HG03175 (cell line): ENCODE data around the gene FDX2.
"Not testable (repeated sequence)": the region's sequence is repeated elsewhere in the genome, so short reads cannot be mapped to it uniquely, and the experiment has no call there.

Source experiments
- ATAC-seq: cut with Tn5 transposase; IDR thresholded peaks from one replicate; pipeline ENCODE4 v1.9.1; 2021; ENCODE audit warnings: mild to moderate bottlenecking, moderate library complexity; ENCODE audit not compliant: unreplicated experiment

FDX2 gene

DNA sequence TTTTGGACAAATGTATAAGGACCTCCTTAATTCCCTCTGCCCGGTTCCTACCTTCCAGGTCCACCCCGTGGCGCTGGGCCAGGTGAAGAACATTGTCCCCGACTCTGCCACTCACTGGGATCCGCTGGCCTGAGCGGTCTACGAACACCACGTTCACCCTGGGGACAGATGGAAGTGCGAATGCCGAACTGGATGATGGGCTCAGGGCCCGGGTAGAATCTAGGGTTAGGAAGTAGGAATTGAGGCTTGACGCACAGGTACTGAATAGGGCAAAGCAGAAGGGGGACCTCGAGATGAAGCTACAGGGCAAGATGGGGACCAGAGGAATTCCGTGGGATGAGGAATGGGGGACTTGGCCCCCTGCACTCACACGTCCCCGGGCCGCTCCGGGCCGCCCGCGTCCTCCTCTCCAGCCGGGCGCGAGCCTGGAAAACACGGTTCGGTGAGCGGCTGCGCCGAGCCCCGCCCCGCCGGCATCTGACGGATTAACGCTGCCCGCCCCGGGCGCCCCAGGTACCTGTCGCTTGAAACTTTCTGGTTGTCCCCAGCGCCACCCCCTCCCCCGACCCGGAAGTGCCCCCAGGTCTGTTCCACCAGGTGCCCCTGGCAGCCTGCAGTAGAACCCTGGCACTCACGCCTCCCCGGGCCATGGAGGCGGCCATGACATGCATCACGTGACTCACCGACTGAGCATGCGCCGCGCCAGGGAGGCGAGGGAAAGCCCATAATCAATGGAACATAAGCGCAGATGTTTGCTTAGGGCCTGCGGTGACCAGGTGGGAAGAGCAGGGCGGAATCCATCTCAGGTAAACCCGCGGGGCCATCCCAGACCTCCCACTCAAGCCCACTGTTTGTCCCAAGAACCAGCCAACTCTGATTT is at the start of gene FDX2:
Gene FDX2, minus strand, starts transcription at position 681 of the 880 bp plus-strand sequence. Its CDS starts 19 bp downstream, at position 662.
- peak; percentile 77 for ATAC-seq

DNA sequence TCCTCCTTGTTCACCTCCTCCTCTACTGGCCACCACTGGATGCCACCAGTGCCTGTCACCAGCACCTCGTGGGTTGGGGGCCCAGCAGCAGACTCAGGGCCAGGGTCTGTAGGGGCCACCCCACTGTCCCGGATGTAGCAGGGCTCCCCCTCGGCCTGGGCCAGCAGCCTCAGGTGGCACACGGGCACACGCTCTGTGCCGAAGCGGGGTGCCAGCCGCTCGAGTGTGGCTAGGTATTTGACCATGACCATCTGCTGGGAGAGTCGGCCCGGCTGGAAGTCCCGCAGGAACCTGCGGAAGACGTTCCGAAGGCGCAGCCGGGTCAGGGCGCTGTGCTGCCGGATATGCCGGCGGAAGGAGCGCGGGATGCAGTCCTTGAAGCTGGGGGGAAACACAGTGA is 49.7 kb upstream of the FDX2 start:
- ATAC-seq = no peak

- ATAC-seq = no peak
Observed at GRCh38 chr19:10364644-10365043, 48.8 kb upstream of the FDX2 start.

DNA sequence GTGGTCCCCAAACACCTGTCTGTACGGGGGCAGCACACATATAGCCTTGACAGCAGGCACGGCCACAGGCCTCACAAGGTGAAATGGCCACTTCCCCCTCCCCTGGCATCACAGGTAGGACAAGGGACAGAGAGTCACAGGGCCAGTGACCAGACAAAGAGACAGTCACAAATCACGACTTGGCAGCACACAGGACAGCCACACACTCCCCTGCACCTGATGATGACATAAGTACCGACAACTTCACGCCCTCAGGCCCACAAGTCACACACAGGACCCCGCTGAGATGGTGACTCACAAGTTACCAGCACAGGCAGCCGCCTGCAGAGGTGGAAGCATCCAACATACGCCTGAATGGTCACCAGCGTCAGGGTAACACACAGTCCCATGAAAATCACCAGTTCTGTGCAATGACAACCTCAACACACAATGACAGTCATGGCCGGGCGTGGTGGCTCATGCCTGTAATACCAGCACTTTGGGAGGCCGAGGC is 48.0 kb upstream of the FDX2 start:
- ATAC-seq = no peak

DNA sequence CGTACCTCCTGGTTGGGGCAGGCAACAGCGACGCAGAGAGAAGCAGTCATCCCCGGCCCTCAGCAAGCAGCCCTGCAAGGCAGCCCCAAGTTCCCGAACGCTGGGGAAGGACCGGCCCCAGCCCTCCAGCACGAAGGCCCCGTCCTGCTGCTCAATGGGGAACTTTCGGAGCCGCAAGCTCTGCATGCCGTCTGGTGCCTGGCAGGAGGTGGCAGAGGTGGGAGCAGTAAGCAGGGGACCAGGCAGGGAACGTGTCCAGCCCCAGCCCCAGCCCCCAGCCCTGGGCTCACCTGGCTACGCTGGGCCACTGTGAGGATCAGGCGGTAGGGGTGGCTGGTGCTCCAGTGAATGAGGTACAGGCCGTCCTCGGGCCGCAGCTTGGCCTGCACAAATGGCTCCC is 46.4 kb upstream of the FDX2 start:
- ATAC-seq = no peak

DNA sequence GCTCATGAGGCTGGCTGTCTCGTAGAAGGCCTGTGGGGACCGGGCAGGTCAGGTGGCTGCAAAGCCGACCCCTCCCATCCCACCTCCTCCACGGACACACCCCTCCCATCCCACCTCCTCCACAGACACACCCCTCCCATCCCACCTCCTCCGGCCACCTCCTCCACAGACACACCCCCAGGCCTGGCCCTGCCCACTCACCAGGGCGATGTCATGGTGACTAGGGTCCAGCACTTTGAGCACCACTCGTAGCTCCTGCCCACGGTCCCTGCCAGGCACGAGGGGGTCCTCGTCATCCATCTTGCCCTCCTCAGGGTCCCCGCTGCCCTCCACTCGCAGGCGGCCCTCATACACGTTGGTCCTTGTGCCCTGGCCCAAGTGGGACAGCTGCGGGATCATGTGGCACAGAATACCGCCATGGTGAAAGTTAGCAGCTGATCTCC is 45.8 kb upstream of the FDX2 start:
- ATAC-seq = no peak

DNA sequence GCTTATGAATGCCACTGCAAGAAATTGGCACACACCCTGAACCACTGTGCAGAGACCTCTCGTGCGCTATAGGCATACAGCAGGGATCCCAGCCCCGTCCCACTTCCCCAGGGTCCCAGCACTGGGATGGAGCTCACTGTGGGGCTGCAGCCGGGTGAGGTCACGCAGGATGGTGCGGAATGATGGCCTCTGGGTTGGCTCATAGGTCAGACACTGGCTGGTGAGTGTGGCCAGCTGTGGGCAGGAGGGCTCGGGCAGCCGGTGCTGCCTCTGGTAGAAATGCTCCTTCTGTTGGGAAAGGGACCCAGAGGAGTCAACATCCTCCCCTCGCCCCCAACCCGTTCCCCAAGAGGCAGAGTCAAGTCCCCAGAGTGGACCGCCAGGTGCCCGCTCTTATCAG is 40.6 kb upstream of the FDX2 start:
- ATAC-seq = no peak

DNA sequence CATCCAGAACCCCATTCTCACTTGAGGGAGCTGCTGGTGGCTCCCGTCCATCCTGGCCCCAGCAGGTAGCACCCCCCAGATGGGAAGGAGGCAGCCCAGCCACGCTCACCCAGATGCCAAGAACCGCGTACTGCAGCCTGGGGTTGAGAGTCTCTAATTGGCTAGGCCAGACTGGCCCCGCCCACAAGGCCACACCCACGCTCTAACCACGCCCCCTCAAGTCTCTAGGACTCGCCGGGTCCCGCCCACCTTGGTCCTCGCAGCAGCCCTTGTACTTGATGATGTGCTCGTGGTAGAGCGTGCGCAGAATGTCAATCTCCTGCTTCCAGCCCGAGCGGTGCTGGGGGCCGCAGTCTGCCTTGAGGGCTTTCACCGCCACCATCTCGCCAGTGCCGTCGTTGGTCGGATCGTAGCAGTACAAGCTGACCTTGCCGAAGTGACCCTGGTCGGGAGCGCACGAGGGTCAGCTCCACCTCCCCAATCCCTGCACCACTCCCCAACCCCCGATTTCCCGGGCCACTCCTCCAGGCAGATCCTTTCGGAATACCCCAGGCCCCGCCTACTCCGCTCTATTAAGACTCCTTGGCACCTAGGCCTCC is 38.1 kb upstream of the FDX2 start:
- no peak for ATAC-seq

GRCh38 chr19:10352764-10353671 is 37.2 kb upstream of the FDX2 start:
- ATAC-seq = no peak

GRCh38 chr19:10346509-10346908 is 30.7 kb upstream of the FDX2 start:
- ATAC-seq = no peak

DNA sequence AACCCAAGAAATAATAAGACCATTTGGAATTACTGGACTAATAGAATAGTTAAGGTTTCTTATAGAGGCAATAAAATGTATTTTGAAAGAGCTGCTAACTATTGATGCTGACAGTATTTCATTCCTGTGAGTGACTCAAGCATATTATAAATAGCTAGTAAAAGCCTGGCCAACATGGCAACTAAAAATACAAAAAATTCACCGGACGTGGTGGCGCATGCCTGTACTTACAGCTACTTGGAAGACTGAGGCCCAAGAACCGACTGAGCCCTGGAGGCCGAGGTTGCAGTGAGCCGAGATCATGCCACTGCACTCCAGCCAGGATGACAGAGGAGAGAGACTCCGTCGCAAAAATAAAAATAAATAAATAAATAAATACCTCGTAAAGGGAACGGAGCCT is 29.0 kb upstream of the FDX2 start:
- no peak for ATAC-seq

DNA sequence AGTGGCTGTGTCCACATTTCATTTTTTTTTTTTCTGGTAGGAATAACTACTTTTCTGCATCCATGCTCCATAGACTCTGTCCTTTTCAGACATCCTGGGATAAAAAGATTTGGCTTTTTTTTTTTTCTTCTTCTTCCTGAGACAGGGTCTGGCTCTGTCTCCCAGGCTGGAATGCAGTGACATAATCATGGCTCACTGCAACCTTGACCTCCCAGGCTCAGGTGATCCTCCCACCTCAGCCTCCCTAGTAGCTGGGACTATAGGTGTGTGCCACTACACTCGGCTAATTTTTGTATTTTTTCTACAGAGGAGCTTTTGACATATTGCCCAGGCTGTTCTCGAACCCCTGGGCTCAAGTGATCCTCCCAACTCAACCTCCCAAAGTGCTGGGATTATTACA is 27.7 kb upstream of the FDX2 start:
- ATAC-seq = no peak

DNA sequence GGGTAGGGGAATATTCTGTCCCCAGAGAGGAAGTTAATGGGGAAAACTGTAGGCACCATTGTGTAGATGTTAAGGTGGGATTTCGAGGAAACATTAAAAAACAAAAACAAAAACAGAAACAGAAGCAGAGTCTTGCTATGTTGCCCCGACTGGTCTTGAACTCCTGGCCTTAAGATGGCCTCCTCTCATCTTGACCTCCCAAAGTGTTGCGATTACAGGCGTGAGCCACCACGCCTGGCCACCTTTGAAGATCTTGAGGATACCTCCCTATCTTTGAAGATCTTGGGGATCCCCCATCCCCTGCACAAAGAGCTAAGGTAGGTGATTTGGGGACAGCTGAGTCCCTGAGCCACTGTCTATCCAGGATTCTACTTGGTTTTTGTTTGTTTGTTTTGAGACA is 24.2 kb upstream of the FDX2 start:
- ATAC-seq = no peak

GRCh38 chr19:10339380-10339960 is 23.7 kb upstream of the FDX2 start, which contains the start of gene ICAM3:
Gene ICAM3, minus strand, starts transcription at chr19:10339624. Its CDS starts 10 bp downstream, at chr19:10339614.
- ATAC-seq = peak; percentile 51

DNA sequence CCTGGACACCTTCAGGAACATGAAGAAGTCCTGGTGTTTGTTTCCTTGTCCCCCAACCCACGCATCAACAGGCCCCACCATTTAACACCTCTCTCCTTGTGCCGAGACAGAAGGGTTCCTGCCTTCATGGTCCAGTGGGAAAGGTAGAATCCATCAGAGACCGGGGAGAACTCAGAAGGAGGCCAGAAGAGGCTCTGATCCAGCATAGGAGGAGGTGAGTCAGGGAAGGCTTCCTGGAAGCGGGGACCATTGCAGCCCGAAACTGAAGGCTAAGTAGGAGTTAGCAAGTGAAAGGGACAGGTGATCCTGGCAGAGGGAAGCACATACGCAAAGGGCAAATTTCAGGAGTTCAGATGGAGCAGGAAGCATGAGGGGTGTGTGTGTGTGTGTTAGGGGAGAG is 23.1 kb upstream of the FDX2 start:
- ATAC-seq = no peak

DNA sequence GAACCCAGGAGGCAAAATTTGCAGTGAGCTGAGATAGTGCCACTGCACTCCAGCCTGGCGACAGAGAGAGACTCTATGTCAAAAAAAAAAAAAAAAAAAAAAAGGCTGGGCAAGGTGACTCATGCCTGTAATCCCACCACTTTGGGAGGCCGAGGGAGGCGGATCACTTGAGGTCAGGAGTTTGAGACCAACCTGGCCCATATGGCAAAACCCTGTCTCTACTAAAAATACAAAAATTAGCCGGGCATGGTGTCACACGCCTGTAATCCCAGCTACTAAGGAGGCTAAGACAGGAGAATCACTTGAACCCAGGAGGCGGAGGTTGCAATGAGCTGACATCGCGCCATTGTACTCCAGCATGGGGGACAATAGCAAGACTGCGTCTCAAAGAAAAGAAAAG is 20.9 kb upstream of the FDX2 start:
- ATAC-seq = not testable (repeated sequence)

- ATAC-seq = no peak
Observed at GRCh38 chr19:10335352-10335985, 19.7 kb upstream of the FDX2 start.

- no peak for ATAC-seq
Observed at GRCh38 chr19:10334588-10335351, 19.0 kb upstream of the FDX2 start.

DNA sequence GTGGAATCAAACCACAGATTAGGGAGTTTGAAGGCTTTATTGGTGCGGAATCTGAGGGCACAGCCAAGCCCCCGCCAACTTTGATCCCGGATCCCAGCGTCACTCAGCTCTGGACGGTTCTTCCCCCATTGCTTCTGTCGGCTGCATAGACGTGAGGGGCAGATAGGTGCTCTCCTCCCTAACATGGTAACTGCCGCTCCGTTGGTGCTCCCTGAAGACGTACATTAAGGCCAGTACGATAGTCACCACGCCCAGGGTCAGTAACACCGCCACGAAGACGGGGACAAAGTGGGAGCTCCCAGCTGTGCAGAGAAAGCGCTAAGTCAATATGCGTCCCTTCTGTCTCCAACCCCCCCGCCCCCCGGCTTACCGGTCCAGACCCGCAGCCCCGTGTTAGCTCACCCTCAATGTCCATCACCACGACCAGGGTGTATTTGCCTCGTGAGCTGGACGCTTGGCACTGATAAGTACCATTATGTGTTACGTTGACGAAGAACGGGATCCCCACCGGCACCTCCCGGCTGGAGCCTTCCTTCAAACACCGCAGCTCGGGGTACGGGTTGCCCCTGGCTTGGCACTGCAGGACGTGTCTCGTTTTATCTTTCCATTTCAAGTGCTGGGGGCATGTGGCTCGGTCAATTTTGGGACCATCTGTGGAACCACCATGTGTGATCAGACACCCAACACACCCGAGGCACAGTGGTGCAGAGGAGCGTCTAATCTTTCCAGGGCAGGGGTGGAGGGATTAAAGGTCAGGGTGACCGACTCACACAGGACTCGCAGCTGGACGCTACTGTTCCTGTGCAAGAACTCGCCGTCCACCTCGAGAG is 18.2 kb upstream of the FDX2 start:
- ATAC-seq = no peak
